HepG2 (cell line): Measurements from ENCODE around the gene MYL4. TPM values are rescaled to one million over a fixed set of nuclear protein-coding genes. Genes with fewer than 3 reads are reported as not detected.

Experiments
- DMAP1 ChIP-seq: IDR thresholded peaks from 2 replicates; pipeline ENCODE4 v1.6.1; 2016
- EEA1 ChIP-seq: sonication (generic); formaldehyde crosslinking; IDR thresholded peaks from 2 replicates; pipeline ENCODE4 v1.5.1; 2020; ENCODE audit warnings: mild to moderate bottlenecking, missing genetic modification reagents, borderline replicate concordance
- FOXK1 ChIP-seq: sonication (generic); formaldehyde crosslinking; IDR thresholded peaks from 2 replicates; pipeline ENCODE4 v1.4.0; 2020; ENCODE audit warnings: low read depth, missing genetic modification reagents, borderline replicate concordance
- HNRNPH1 ChIP-seq: fragments of 200-400 bp; formaldehyde crosslinking; optimal IDR thresholded peaks from 2 replicates; pipeline ENCODE3; 2017; ENCODE audit warnings: mild to moderate bottlenecking, low read depth, low read length
- HNRNPL ChIP-seq: fragments of 200-400 bp; formaldehyde crosslinking; IDR thresholded peaks from 2 replicates; pipeline ENCODE4 v1.6.1; 2017; ENCODE audit warnings: mild to moderate bottlenecking, low read depth, low read length
- PITX1 ChIP-seq: sonication (generic); formaldehyde crosslinking; IDR thresholded peaks from 2 replicates; pipeline ENCODE4 v1.5.1; 2020; ENCODE audit warnings: mild to moderate bottlenecking, missing genetic modification reagents
- PLRG1 ChIP-seq: fragments of 450-650 bp; conservative IDR thresholded peaks from 2 replicates; pipeline ENCODE4 v1.6.1; 2016
- TCF7L2 ChIP-seq: IDR thresholded peaks from 2 replicates; pipeline ENCODE4 v1.6.1; 2011; ENCODE audit warnings: mild to moderate bottlenecking, low read depth, low read length, moderate library complexity
- ZNF335 ChIP-seq: sonication (generic); formaldehyde crosslinking; IDR thresholded peaks from 2 replicates; pipeline ENCODE4 v1.4.0; 2020; ENCODE audit warnings: missing genetic modification reagents
- ZNF484 ChIP-seq: sonication (generic); formaldehyde crosslinking; IDR thresholded peaks from 2 replicates; pipeline ENCODE4 v1.5.1; 2020; ENCODE audit warnings: mild to moderate bottlenecking, low read depth, missing genetic modification reagents, borderline replicate concordance
- ZNF615 ChIP-seq: sonication (generic); formaldehyde crosslinking; IDR thresholded peaks from 2 replicates; pipeline ENCODE4 v1.5.0; 2020; ENCODE audit warnings: mild to moderate bottlenecking, missing genetic modification reagents, borderline replicate concordance
- ZNF781 ChIP-seq: sonication (generic); formaldehyde crosslinking; IDR thresholded peaks from 2 replicates; pipeline ENCODE4 v1.5.1; 2020; ENCODE audit warnings: borderline replicate concordance, mild to moderate bottlenecking, missing genetic modification reagents; ENCODE audit errors: not compliant biosample characterization
- polyA plus RNA-seq, 8 experiments: library from polyadenylated mRNA; depleted of rRNA in 3 of 8; stranded (reverse) in 7 of 8; unstranded in 1 of 8; fragments of >200 nt; fragmentation: Illumina TruSeq in 4 of 8; extraction: Trizol in 4 of 8; gene quantifications; 2 replicates each; pipeline versions ENCODE4 v1.2.1 to v1.2.3, GENCODE V29; 2011 to 2016; ENCODE audit warnings: low read depth in 4 of 8, missing spikeins in 1 of 8, mixed read lengths in 1 of 8; ENCODE audit not compliant: insufficient read depth in 1 of 8
- total RNA-seq, 5 experiments: library from RNA; depleted of rRNA; stranded (reverse); fragments of >200 nt; fragmentation: Illumina TruSeq; extraction: Trizol; gene quantifications; 2 replicates each; pipeline ENCODE4 v1.2.3, GENCODE V29; 2016; ENCODE audit warnings: low read depth in 1 of 5
- TF ChIP-seq, protein P1 (sequence below): sonication (generic); formaldehyde crosslinking; IDR thresholded peaks from 2 replicates; pipeline ENCODE4 v1.4.0; 2020; ENCODE audit warnings: missing genetic modification reagents; ENCODE audit errors: not compliant biosample characterization
- TF ChIP-seq, protein P2 (sequence below): sonication (generic); formaldehyde crosslinking; IDR thresholded peaks from 2 replicates; pipeline ENCODE4 v1.4.0; 2020; ENCODE audit warnings: missing genetic modification reagents
- TF ChIP-seq, protein P3 (sequence below): sonication (generic); formaldehyde crosslinking; IDR thresholded peaks from 2 replicates; pipeline ENCODE4 v1.5.0; 2020; ENCODE audit warnings: missing genetic modification reagents, mild to moderate bottlenecking, borderline replicate concordance
- TF ChIP-seq, protein P4 (sequence below): sonication (generic); formaldehyde crosslinking; IDR thresholded peaks from 2 replicates; pipeline ENCODE4 v1.4.0; 2020; ENCODE audit warnings: missing genetic modification reagents
- TF ChIP-seq, protein P5 (sequence below): sonication (generic); formaldehyde crosslinking; IDR thresholded peaks from 2 replicates; pipeline ENCODE4 v1.4.0; 2020; ENCODE audit warnings: missing genetic modification reagents, borderline replicate concordance
- TF ChIP-seq, protein P6 (sequence below): sonication (generic); formaldehyde crosslinking; IDR thresholded peaks from 2 replicates; pipeline ENCODE4 v1.4.0; 2020; ENCODE audit warnings: missing genetic modification reagents, borderline replicate concordance
- TF ChIP-seq, protein P7 (sequence below): sonication (generic); formaldehyde crosslinking; IDR thresholded peaks from 2 replicates; pipeline ENCODE4 v1.4.0; 2020; ENCODE audit warnings: mild to moderate bottlenecking, missing genetic modification reagents

The MYL4 gene
- total and polyA plus RNA-seq, 2 of the 13 experiments (the other 11 are each of a cell fraction or from before 2014, with no cell fraction given) = not detected

DNA sequence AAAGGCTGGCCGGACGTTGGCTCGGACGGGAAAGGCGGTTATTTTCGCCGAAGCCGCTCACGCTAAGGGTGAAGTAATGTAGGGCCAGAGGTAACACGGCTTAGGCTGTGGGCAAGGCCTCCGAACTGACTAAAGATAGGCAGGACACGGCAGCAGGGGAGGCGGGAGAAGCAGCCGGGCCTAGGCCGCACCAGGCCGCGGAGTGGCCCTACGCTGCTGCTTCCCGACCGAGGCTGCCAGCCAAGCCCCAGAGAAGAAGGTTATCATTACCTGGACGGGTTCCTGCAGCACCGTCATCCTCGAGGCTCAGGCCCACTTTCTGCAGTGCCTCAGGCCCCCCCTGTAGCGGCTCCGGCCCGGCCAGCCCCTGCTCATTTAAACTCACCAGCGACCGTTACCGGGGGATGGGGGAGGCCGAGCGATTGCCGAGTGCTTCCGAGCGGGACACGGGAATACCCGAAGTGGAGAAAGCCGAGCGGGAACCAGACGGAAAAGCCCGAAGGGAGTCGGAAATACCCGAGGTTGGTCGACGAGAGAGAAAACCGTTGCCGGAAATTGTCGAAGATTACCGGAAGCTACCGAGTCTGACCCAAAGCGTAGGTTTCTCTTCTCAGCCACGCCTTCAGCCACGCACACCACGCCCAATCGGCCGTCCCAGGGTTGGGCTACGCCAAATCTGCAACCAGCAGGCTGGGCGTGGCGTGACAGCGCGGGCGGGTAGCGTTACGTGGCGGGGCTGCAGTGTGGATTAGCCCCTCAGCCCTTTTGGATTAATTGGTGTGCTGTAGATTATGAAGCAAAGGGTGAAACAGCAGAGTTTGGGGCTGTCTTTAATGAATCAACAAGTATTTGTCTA, 20.0 kb upstream of the MYL4 start, which contains the start of gene CDC27 (continued):
- TF ChIP-seq, protein P1, sequence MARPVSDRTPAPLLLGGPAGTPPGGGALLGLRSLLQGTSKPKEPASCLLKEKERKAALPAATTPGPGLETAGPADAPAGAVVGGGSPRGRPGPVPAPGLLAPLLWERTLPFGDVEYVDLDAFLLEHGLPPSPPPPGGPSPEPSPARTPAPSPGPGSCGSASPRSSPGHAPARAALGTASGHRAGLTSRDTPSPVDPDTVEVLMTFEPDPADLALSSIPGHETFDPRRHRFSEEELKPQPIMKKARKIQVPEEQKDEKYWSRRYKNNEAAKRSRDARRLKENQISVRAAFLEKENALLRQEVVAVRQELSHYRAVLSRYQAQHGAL (CRISPR knock-in tag) = no peak
- TF ChIP-seq ZNF484 (CRISPR knock-in tag) (peak; percentile 80; the same call in 1 of the 2 replicates), HNRNPH1 (no peak), DMAP1 (CRISPR knock-in tag) (peak; percentile 96), ZNF615 (CRISPR knock-in tag) (no peak), ZNF781 (peak; percentile 98), TCF7L2 (no peak), HNRNPL (peak; percentile 79; the same call in 1 of the 2 replicates), EEA1 (CRISPR knock-in tag) (peak; percentile 98; the same call in 1 of the 2 replicates), ZNF335 (CRISPR knock-in tag) (peak; percentile 87; the same call in 1 of the 2 replicates), PITX1 (peak; percentile 78; the same call in 1 of the 2 replicates), PLRG1 (no peak), FOXK1 (CRISPR knock-in tag) (peak; percentile 79; the same call in 1 of the 2 replicates)
- TF ChIP-seq, protein P2, sequence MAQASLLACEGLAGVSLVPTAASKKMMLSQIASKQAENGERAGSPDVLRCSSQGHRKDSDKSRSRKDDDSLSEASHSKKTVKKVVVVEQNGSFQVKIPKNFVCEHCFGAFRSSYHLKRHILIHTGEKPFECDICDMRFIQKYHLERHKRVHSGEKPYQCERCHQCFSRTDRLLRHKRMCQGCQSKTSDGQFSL (CRISPR knock-in tag) = 0 out of 2 replicates have a peak, but pooled peaks have one; percentile 39
- TF ChIP-seq, protein P3, sequence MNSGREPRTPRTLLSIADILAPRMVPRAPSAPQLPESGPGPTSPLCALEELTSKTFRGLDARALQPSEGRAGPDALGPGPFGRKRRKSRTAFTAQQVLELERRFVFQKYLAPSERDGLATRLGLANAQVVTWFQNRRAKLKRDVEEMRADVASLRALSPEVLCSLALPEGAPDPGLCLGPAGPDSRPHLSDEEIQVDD (CRISPR knock-in tag) = peak; percentile 97; the same call in 1 of the 2 replicates
- TF ChIP-seq, protein P4, sequence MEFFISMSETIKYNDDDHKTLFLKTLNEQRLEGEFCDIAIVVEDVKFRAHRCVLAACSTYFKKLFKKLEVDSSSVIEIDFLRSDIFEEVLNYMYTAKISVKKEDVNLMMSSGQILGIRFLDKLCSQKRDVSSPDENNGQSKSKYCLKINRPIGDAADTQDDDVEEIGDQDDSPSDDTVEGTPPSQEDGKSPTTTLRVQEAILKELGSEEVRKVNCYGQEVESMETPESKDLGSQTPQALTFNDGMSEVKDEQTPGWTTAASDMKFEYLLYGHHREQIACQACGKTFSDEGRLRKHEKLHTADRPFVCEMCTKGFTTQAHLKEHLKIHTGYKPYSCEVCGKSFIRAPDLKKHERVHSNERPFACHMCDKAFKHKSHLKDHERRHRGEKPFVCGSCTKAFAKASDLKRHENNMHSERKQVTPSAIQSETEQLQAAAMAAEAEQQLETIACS (CRISPR knock-in tag) = peak; percentile 12; the same call in 1 of the 2 replicates
- TF ChIP-seq, protein P5, sequence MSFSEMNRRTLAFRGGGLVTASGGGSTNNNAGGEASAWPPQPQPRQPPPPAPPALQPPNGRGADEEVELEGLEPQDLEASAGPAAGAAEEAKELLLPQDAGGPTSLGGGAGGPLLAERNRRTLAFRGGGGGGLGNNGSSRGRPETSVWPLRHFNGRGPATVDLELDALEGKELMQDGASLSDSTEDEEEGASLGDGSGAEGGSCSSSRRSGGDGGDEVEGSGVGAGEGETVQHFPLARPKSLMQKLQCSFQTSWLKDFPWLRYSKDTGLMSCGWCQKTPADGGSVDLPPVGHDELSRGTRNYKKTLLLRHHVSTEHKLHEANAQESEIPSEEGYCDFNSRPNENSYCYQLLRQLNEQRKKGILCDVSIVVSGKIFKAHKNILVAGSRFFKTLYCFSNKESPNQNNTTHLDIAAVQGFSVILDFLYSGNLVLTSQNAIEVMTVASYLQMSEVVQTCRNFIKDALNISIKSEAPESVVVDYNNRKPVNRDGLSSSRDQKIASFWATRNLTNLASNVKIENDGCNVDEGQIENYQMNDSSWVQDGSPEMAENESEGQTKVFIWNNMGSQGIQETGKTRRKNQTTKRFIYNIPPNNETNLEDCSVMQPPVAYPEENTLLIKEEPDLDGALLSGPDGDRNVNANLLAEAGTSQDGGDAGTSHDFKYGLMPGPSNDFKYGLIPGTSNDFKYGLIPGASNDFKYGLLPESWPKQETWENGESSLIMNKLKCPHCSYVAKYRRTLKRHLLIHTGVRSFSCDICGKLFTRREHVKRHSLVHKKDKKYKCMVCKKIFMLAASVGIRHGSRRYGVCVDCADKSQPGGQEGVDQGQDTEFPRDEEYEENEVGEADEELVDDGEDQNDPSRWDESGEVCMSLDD (CRISPR knock-in tag) = peak; percentile 82; the same call in 1 of the 2 replicates
- TF ChIP-seq, protein P6, sequence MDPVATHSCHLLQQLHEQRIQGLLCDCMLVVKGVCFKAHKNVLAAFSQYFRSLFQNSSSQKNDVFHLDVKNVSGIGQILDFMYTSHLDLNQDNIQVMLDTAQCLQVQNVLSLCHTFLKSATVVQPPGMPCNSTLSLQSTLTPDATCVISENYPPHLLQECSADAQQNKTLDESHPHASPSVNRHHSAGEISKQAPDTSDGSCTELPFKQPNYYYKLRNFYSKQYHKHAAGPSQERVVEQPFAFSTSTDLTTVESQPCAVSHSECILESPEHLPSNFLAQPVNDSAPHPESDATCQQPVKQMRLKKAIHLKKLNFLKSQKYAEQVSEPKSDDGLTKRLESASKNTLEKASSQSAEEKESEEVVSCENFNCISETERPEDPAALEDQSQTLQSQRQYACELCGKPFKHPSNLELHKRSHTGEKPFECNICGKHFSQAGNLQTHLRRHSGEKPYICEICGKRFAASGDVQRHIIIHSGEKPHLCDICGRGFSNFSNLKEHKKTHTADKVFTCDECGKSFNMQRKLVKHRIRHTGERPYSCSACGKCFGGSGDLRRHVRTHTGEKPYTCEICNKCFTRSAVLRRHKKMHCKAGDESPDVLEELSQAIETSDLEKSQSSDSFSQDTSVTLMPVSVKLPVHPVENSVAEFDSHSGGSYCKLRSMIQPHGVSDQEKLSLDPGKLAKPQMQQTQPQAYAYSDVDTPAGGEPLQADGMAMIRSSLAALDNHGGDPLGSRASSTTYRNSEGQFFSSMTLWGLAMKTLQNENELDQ (CRISPR knock-in tag) = no peak; the same call in 1 of the 2 replicates
- TF ChIP-seq, protein P7, sequence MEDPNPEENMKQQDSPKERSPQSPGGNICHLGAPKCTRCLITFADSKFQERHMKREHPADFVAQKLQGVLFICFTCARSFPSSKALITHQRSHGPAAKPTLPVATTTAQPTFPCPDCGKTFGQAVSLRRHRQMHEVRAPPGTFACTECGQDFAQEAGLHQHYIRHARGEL = no peak; the same call in none of the 2 replicates
